H9 (cell line): Measurements from ENCODE around the gene TMEM63A. TPM values are rescaled to one million over a fixed set of nuclear protein-coding genes. Genes with fewer than 3 reads are reported as not detected.

Source experiments
- DNase-seq: peaks from one replicate; pipeline ENCODE4 v3.0.0-alpha.2; 2017
- H2AFZ ChIP-seq: one replicate; pipeline ENCODE4 v1.6.1; 2013; ENCODE audit warnings: mild to moderate bottlenecking, low read length, control low read depth, moderate library complexity
- H2AK5ac ChIP-seq: 2 replicates; pipeline ENCODE4 v1.6.1; 2013; ENCODE audit warnings: low read length, control low read depth, mixed read lengths; ENCODE audit not compliant: insufficient read length
- H2BK120ac ChIP-seq: one replicate; pipeline ENCODE4 v1.6.1; 2013; ENCODE audit warnings: low read depth, mild to moderate bottlenecking, low read length, control low read depth, inconsistent platforms; ENCODE audit not compliant: poor library complexity, severe bottlenecking
- H2BK12ac ChIP-seq: 2 replicates; pipeline ENCODE4 v1.6.1; 2013; ENCODE audit warnings: low read length, control low read depth, mixed read lengths, low read depth; ENCODE audit not compliant: insufficient read length
- H2BK15ac ChIP-seq: 2 replicates; pipeline ENCODE4 v1.6.1; 2013; ENCODE audit warnings: low read depth, low read length, control low read depth
- H2BK20ac ChIP-seq: one replicate; pipeline ENCODE4 v1.6.1; 2013; ENCODE audit warnings: low read depth, mild to moderate bottlenecking, low read length, control low read depth, inconsistent platforms; ENCODE audit not compliant: poor library complexity, severe bottlenecking
- H2BK5ac ChIP-seq: 2 replicates; pipeline ENCODE4 v1.6.1; 2013; ENCODE audit warnings: low read length, control low read depth, mixed read lengths; ENCODE audit not compliant: insufficient read length
- H3K14ac ChIP-seq: 2 replicates; pipeline ENCODE4 v1.6.1; 2013; ENCODE audit warnings: low read length, control low read depth; ENCODE audit not compliant: insufficient read depth
- H3K18ac ChIP-seq: 2 replicates; pipeline ENCODE4 v1.6.1; 2013; ENCODE audit warnings: low read depth, mild to moderate bottlenecking, mixed read lengths, low read length, control low read depth; ENCODE audit not compliant: insufficient read length
- H3K23ac ChIP-seq: 2 replicates; pipeline ENCODE4 v1.6.1; 2013; ENCODE audit warnings: low read length, control low read depth, mixed read lengths, low read depth; ENCODE audit not compliant: insufficient read length
- H3K23me2 ChIP-seq: 2 replicates; pipeline ENCODE4 v1.6.1; 2013; ENCODE audit warnings: low read depth, mild to moderate bottlenecking, mixed read lengths, low read length, control low read depth; ENCODE audit not compliant: insufficient read length, poor library complexity, severe bottlenecking
- H3K27ac ChIP-seq: 2 replicates; pipeline ENCODE4 v1.5.1; 2013; ENCODE audit warnings: low read length, control low read depth, mixed read lengths, low read depth; ENCODE audit not compliant: insufficient read length
- H3K27me3 ChIP-seq: 2 replicates; pipeline ENCODE4 v1.6.1; 2013; ENCODE audit warnings: low read length, control low read depth, inconsistent platforms; ENCODE audit not compliant: insufficient read depth
- H3K4ac ChIP-seq: 2 replicates; pipeline ENCODE4 v1.6.1; 2013; ENCODE audit warnings: low read depth, mild to moderate bottlenecking, control low read depth, inconsistent platforms, low read length, moderate library complexity
- H3K4me1 ChIP-seq: 2 replicates; pipeline ENCODE4 v1.6.1; 2013; ENCODE audit warnings: low read length, control low read depth, inconsistent platforms; ENCODE audit not compliant: insufficient read depth
- H3K4me2 ChIP-seq: 2 replicates; pipeline ENCODE4 v1.6.1; 2013; ENCODE audit warnings: low read length, control low read depth, mixed read lengths; ENCODE audit not compliant: insufficient read length, insufficient read depth
- H3K56ac ChIP-seq: 2 replicates; pipeline ENCODE4 v1.6.1; 2013; ENCODE audit warnings: low read depth, mild to moderate bottlenecking, mixed read lengths, low read length, control low read depth; ENCODE audit not compliant: insufficient read length
- H3K79me1 ChIP-seq: 2 replicates; pipeline ENCODE4 v1.6.1; 2013; ENCODE audit warnings: low read depth, mild to moderate bottlenecking, moderate library complexity, low read length, control low read depth, inconsistent platforms; ENCODE audit not compliant: insufficient read depth, poor library complexity, severe bottlenecking
- H3K79me2 ChIP-seq: 2 replicates; pipeline ENCODE4 v1.6.1; 2013; ENCODE audit warnings: low read length, control low read depth, inconsistent platforms; ENCODE audit not compliant: insufficient read depth
- H3K9ac ChIP-seq: 2 replicates; pipeline ENCODE4 v1.6.1; 2013; ENCODE audit warnings: low read length, control low read depth, mixed read lengths; ENCODE audit not compliant: insufficient read length; ENCODE audit errors: extremely low read depth
- H3K9me3 ChIP-seq: one replicate; pipeline ENCODE4 v1.6.1; 2013; ENCODE audit warnings: low read depth, low read length, inconsistent platforms; ENCODE audit not compliant: control insufficient read depth
- H3T11ph ChIP-seq: one replicate; pipeline ENCODE4 v1.6.1; 2013; ENCODE audit warnings: mild to moderate bottlenecking, low read length, control low read depth, inconsistent platforms
- H4K20me1 ChIP-seq: one replicate; pipeline ENCODE4 v1.6.1; 2013; ENCODE audit not compliant: control insufficient read depth, insufficient read length, insufficient read depth
- H4K5ac ChIP-seq: 2 replicates; pipeline ENCODE4 v1.6.1; 2013; ENCODE audit warnings: low read depth, mild to moderate bottlenecking, mixed read lengths, low read length, control low read depth; ENCODE audit not compliant: insufficient read length
- H4K8ac ChIP-seq: replicated peaks from 2 replicates; pipeline ENCODE4 v1.6.1; 2013; ENCODE audit warnings: low read length, control low read depth, mixed read lengths, low read depth; ENCODE audit not compliant: insufficient read length
- H4K91ac ChIP-seq: 2 replicates; pipeline ENCODE4 v1.6.1; 2013; ENCODE audit warnings: low read depth, mild to moderate bottlenecking, moderate library complexity, mixed read lengths, low read length, control low read depth; ENCODE audit not compliant: insufficient read length
- H3K27ac Mint-ChIP-seq, 3 experiments: 2 replicates in 2 of 3; 3 replicates in 1 of 3; pipeline ENCODE4 v1.8.0; 2020 to 2021; ENCODE audit warnings: mixed read lengths in 3 of 3, mild to moderate bottlenecking in 1 of 3, moderate library complexity in 1 of 3
- H3K27me3 Mint-ChIP-seq: 2 replicates; pipeline ENCODE4 v1.8.0; 2021; ENCODE audit warnings: low read depth, mild to moderate bottlenecking, moderate library complexity, mixed read lengths
- H3K36me3 Mint-ChIP-seq, 3 experiments: 2 replicates in 2 of 3; 3 replicates in 1 of 3; pipeline ENCODE4 v1.8.0; 2020 to 2021; ENCODE audit warnings: low read depth in 3 of 3, mixed read lengths in 3 of 3; ENCODE audit not compliant: insufficient read depth in 1 of 3
- H3K4me1 Mint-ChIP-seq, 2 experiments: 2 replicates each; pipeline ENCODE4 v1.8.0; 2020; ENCODE audit warnings: mixed read lengths in 2 of 2
- H3K4me3 Mint-ChIP-seq, 2 experiments: 2 replicates in 1 of 2; 3 replicates in 1 of 2; pipeline ENCODE4 v1.8.0; 2020 to 2021; ENCODE audit warnings: mild to moderate bottlenecking in 2 of 2, mixed read lengths in 2 of 2, moderate library complexity in 1 of 2
- H3K9me3 Mint-ChIP-seq, 2 experiments: 2 replicates in 1 of 2; 3 replicates in 1 of 2; pipeline ENCODE4 v1.8.0; 2020; ENCODE audit warnings: mild to moderate bottlenecking in 2 of 2, mixed read lengths in 2 of 2, moderate library complexity in 1 of 2
- WGBS: extraction: QIAGEN DNeasy Blood & Tissue Kit; methylation state at CpG from one replicate; pipeline ENCODE4 v1.1.7; 2013; ENCODE audit warnings: missing lambda C conversion rate, low lambda C conversion rate, mixed read lengths; ENCODE audit not compliant: insufficient read length; ENCODE audit errors: extremely low coverage; 5-methylcytosine and 5-hydroxymethylcytosine counted together
- total RNA-seq: library from RNA; stranded (reverse); gene quantifications from 2 replicates; pipeline ENCODE4 v1.2.1, GENCODE V29; 2021
- TF ChIP-seq, protein P1 (sequence below): fragments of 200-600 bp; sonication (generic); conservative IDR thresholded peaks from 3 replicates; pipeline ENCODE4 v1.8.0; 2021; ENCODE audit warnings: antibody characterized with exemption, mild to moderate bottlenecking

Gene TMEM63A
- total RNA-seq, 1 experiment from 2014 or later = 75.7 TPM

DNA sequence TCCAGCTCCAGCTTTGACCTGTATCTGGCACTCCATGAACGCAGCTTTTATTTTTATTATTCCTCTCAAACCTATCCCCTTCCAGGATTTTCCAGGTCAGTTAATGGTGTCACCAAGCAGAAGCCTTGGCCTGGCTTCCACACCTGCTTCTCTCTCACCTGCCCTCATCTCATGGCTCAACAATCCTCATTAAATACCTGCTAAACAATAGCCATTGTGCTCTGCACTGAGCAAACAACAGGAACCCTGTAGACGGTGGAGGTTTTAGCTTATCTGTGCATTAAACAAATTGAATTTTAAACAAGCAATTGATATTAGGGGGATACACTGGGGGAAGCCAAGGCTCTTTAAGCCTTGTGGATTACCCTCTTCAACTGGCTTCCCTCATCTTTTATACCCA is 26.6 kb upstream of the TMEM63A start:
- Histone ChIP-seq H2BK5ac (no peak overlapping the region), H3K4me2 (no peak overlapping the region), H2BK120ac (no peak overlapping the region), H3K14ac (no peak overlapping the region), H2AFZ (no peak overlapping the region), H4K5ac (no peak overlapping the region), H3K27ac (no peak overlapping the region), H3K56ac (no peak overlapping the region), H2BK12ac (no peak overlapping the region), H3T11ph (no peak overlapping the region), H3K79me2 (no peaks in the 10 kb centered on the region), H2AK5ac (no peak overlapping the region), H3K27me3 (no peaks in the 10 kb centered on the region), H2BK15ac (no peak overlapping the region), H3K9me3 (no peaks in the 10 kb centered on the region), H3K18ac (no peak overlapping the region), H4K20me1 (no peaks in the 10 kb centered on the region), H3K79me1 (no peaks in the 10 kb centered on the region), H4K8ac (no peak overlapping the region), H3K9ac (no peak overlapping the region), H2BK20ac (no peak overlapping the region), H3K23me2 (no peaks in the 10 kb centered on the region), H3K4me1 (no peaks in the 10 kb centered on the region; the same call in 1 of the 2 replicates), H3K23ac (no peak overlapping the region), H4K91ac (no peak overlapping the region), H3K4ac (no peak overlapping the region)
- Mint-ChIP-seq H3K4me1 (peaks cover 18 to 23% of the 10 kb centered on the region in 2 experiments), H3K4me3 (no peak overlapping the region), H3K27ac (peak overlapping the region in 2 of 3 experiments; percentile 35 to 52; a peak in 2 of 7 replicates), H3K9me3 (no peaks in the 10 kb centered on the region), H3K36me3 (no peaks in the 10 kb centered on the region), H3K27me3 (peaks cover 5% of the 10 kb centered on the region; the same call in 1 of the 2 replicates)
- TF ChIP-seq, protein P1, sequence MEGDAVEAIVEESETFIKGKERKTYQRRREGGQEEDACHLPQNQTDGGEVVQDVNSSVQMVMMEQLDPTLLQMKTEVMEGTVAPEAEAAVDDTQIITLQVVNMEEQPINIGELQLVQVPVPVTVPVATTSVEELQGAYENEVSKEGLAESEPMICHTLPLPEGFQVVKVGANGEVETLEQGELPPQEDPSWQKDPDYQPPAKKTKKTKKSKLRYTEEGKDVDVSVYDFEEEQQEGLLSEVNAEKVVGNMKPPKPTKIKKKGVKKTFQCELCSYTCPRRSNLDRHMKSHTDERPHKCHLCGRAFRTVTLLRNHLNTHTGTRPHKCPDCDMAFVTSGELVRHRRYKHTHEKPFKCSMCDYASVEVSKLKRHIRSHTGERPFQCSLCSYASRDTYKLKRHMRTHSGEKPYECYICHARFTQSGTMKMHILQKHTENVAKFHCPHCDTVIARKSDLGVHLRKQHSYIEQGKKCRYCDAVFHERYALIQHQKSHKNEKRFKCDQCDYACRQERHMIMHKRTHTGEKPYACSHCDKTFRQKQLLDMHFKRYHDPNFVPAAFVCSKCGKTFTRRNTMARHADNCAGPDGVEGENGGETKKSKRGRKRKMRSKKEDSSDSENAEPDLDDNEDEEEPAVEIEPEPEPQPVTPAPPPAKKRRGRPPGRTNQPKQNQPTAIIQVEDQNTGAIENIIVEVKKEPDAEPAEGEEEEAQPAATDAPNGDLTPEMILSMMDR = no peak
- no CpG with 5 or more reads among the region's 2 CpGs for WGBS
- no peak for DNase-seq
